Testis (tissue), 3 donors: ENCODE data around the gene CLCN1. TPM values are rescaled to one million over a fixed set of nuclear protein-coding genes. Genes with fewer than 3 reads are reported as not detected.

Source experiments
- DNase-seq: peaks from one replicate; pipeline ENCODE4 v3.0.0-alpha.2; 2019
- H3K27ac ChIP-seq, 2 donors: fragments of 200-600 bp; sonication (generic); one replicate each; pipeline ENCODE4 v1.5.1; 2019
- H3K27me3 ChIP-seq: fragments of 200-600 bp; sonication (generic); one replicate; pipeline ENCODE4 v1.5.1; 2019
- H3K36me3 ChIP-seq: fragments of 200-600 bp; sonication (generic); one replicate; pipeline ENCODE4 v1.5.1; 2017; ENCODE audit warnings: low read depth; ENCODE audit errors: missing control alignments
- H3K4me1 ChIP-seq: fragments of 200-600 bp; sonication (generic); one replicate; pipeline ENCODE4 v1.5.1; 2019
- H3K4me3 ChIP-seq, 2 donors: fragments of 200-600 bp; sonication (generic); one replicate each; pipeline ENCODE4 v1.5.1; 2017 to 2019
- H3K9me3 ChIP-seq: fragments of 200-600 bp; sonication (generic); one replicate; pipeline ENCODE4 v1.5.1; 2017
- POLR2A ChIP-seq: fragments of 450-650 bp; IDR thresholded peaks from one replicate; pipeline ENCODE4 v1.6.1; 2017; ENCODE audit warnings: antibody characterized with exemption, mild to moderate bottlenecking, moderate library complexity
- WGBS, 2 donors: methylation state at CpG; one replicate each; pipeline ENCODE4 v1.1.5; 2018; 5-methylcytosine and 5-hydroxymethylcytosine counted together
- intact Hi-C: fragments of 100-400 bp; cut with DNase I; formaldehyde crosslinking; loops from one replicate; pipeline ENCODE4 v1.15.1; 2023; ENCODE audit warnings: low total_unique reads
- polyA plus RNA-seq: library from polyadenylated mRNA; stranded (reverse); fragments of 350-450 nt; fragmentation: Illumina TruSeq; extraction: RNeasy Lipid Tissue Mini Kit (QIAGEN cat#74804); gene quantifications from one replicate; pipeline ENCODE4 v1.2.3, GENCODE V29; 2014; ENCODE audit warnings: low read depth, low replicate concordance; ENCODE audit not compliant: insufficient read depth
- total RNA-seq, 2 donors: library from RNA; depleted of rRNA; stranded (reverse); fragments of >200 nt; gene quantifications; one replicate each; pipeline ENCODE4 v1.2.3, GENCODE V29; 2016
- TF ChIP-seq, protein P1 (sequence below), 3 experiments: fragments of 450-650 bp in 2 of 3; fragments of 200-600 bp in 1 of 3; sonication (generic) in 1 of 3; IDR thresholded peaks; one replicate each; pipeline ENCODE4 v1.5.1; 2016 to 2019; ENCODE audit warnings: antibody characterized with exemption in 3 of 3, mild to moderate bottlenecking in 2 of 3, moderate library complexity in 1 of 3

Gene CLCN1
- total and polyA plus RNA-seq, 3 donors from 2014 or later = 1.1 to 2.7 (median 1.4) TPM

- no peak overlapping the region for H3K27ac ChIP-seq
- no peaks in the 10 kb centered on the region for H3K9me3 ChIP-seq
- TF ChIP-seq, protein P1, sequence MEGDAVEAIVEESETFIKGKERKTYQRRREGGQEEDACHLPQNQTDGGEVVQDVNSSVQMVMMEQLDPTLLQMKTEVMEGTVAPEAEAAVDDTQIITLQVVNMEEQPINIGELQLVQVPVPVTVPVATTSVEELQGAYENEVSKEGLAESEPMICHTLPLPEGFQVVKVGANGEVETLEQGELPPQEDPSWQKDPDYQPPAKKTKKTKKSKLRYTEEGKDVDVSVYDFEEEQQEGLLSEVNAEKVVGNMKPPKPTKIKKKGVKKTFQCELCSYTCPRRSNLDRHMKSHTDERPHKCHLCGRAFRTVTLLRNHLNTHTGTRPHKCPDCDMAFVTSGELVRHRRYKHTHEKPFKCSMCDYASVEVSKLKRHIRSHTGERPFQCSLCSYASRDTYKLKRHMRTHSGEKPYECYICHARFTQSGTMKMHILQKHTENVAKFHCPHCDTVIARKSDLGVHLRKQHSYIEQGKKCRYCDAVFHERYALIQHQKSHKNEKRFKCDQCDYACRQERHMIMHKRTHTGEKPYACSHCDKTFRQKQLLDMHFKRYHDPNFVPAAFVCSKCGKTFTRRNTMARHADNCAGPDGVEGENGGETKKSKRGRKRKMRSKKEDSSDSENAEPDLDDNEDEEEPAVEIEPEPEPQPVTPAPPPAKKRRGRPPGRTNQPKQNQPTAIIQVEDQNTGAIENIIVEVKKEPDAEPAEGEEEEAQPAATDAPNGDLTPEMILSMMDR (IDR thresholded peaks at IDR 0.05) = no peak
- no peak for TF ChIP-seq POLR2A
- H3K4me3 ChIP-seq = no peak overlapping the region
- peaks cover 63% of the 10 kb centered on the region for H3K4me1 ChIP-seq
- no peaks in the 10 kb centered on the region for H3K36me3 ChIP-seq
- no peaks in the 10 kb centered on the region for H3K27me3 ChIP-seq
- no peak for DNase-seq
- WGBS, 2 donors = 87 to 90% methylated on average over 7 to 23 of the region's 23 CpGs
- intact Hi-C loops = no loop called here
Measured at GRCh38 chr7:143387156-143387975, 71.5 kb downstream of the CLCN1 start.

GRCh38 chr7:143388051-143388450 lies 72.1 kb downstream of the CLCN1 start:
- Histone ChIP-seq H3K4me1 (peaks cover 66% of the 10 kb centered on the region), H3K4me3 (no peak overlapping the region), H3K9me3 (no peaks in the 10 kb centered on the region), H3K27me3 (no peaks in the 10 kb centered on the region), H3K36me3 (no peaks in the 10 kb centered on the region), H3K27ac (no peak overlapping the region)
- intact Hi-C loops = no loop called here
- no peak for DNase-seq
- TF ChIP-seq, protein P1 (IDR thresholded peaks at IDR 0.05) = no peak
- no peak for TF ChIP-seq POLR2A
- 78 to 89% methylated on average over 8 to 10 of the region's 10 CpGs for WGBS, 2 donors

DNA sequence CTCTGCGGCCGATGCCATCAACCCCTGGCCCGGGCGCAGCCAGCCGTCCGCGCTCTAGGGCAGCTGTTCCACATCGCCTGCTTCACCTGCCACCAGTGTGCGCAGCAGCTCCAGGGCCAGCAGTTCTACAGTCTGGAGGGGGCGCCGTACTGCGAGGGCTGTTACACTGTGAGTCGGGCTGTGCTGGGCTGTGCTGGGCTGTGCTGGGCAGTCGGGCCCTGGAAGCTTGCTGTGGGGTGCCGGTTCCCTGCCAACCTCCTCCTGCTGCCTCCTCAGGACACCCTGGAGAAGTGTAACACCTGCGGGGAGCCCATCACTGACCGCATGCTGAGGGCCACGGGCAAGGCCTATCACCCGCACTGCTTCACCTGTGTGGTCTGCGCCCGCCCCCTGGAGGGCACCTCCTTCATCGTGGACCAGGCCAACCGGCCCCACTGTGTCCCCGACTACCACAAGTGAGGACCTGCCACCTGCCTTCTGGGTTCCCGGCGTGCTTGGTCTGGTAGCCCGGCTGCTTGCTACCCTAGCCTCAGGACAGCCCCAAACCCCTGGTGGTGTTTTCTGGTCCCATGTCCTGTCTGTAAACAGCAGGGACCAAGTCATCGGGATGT lies 72.7 kb downstream of the CLCN1 start:
- H3K27ac ChIP-seq = no peak overlapping the region
- H3K4me3 ChIP-seq = no peak overlapping the region
- no peaks in the 10 kb centered on the region for H3K9me3 ChIP-seq
- peaks cover 65% of the 10 kb centered on the region for H3K4me1 ChIP-seq
- no peak for TF ChIP-seq POLR2A
- TF ChIP-seq, protein P1 (IDR thresholded peaks at IDR 0.05) = no peak
- no peaks in the 10 kb centered on the region for H3K27me3 ChIP-seq
- no peaks in the 10 kb centered on the region for H3K36me3 ChIP-seq
- no peak for DNase-seq
- intact Hi-C loops = no loop called here
- 86 to 92% methylated on average over 9 to 22 of the region's 28 CpGs for WGBS, 2 donors

GRCh38 chr7:143389316-143390103 lies 73.6 kb downstream of the CLCN1 start:
- intact Hi-C loops = no loop called here
- DNase-seq = no peak

More at GRCh38 chr7:143389316-143390103, 73.6 kb downstream of the CLCN1 start:
- Histone ChIP-seq H3K9me3 (no peaks in the 10 kb centered on the region), H3K4me3 (no peak overlapping the region), H3K36me3 (no peaks in the 10 kb centered on the region), H3K27me3 (no peaks in the 10 kb centered on the region), H3K4me1 (peaks cover 61% of the 10 kb centered on the region), H3K27ac (no peak overlapping the region)
- 80 to 85% methylated on average over 8 to 15 of the region's 15 CpGs for WGBS, 2 donors
- TF ChIP-seq, protein P1 (IDR thresholded peaks at IDR 0.05) = no peak
- no peak for TF ChIP-seq POLR2A
